CD4-positive, alpha-beta T cell (primary cell): ENCODE measurements around the gene TRIM40. TPM values are rescaled to one million over a fixed set of nuclear protein-coding genes. Genes with fewer than 3 reads are reported as not detected.

Source experiments
- ATAC-seq: fragments of 200-7000 bp; cut with Tn5 transposase; one replicate; pipeline ENCODE4 v1.10.0; 2022; ENCODE audit warnings: mild to moderate bottlenecking; ENCODE audit not compliant: poor library complexity
- CTCF ChIA-PET: fragments of 350-600 bp; sonication (Branson Sonifier 250); formaldehyde crosslinking; loops from one replicate; lab custom pipeline; 2021; ENCODE audit warnings: antibody characterized with exemption, inconsistent platforms; lab: Charles Lee
- POLR2A ChIA-PET: fragments of 350-600 bp; sonication (Branson Sonifier 250); formaldehyde crosslinking; loops from one replicate; lab custom pipeline; 2021; ENCODE audit warnings: antibody characterized with exemption, inconsistent platforms; lab: Charles Lee
- DNase-seq, 14 experiments: peaks; one replicate each; pipeline ENCODE4 v3.0.0-alpha.2; 2013 to 2020; ENCODE audit warnings: mixed read lengths in 2 of 14
- H3K27ac ChIP-seq, 2 donors: one replicate each; pipeline versions ENCODE4 v1.5.1 to v1.7.0; 2013; ENCODE audit warnings: low read length in 2 of 2, low read depth in 1 of 2, mild to moderate bottlenecking in 1 of 2
- H3K27me3 ChIP-seq, 2 experiments: 1 replicate in 1 of 2; 2 replicates in 1 of 2; pipeline versions ENCODE4 v1.6.1 to v1.7.0; 2013; ENCODE audit warnings: low read length in 2 of 2, control low read depth in 1 of 2, mild to moderate bottlenecking in 1 of 2, moderate library complexity in 1 of 2; ENCODE audit not compliant: insufficient read depth in 2 of 2, control insufficient read depth in 1 of 2
- H3K36me3 ChIP-seq: one replicate; pipeline ENCODE4 v1.6.1; 2013; ENCODE audit warnings: low read length, control low read depth; ENCODE audit not compliant: insufficient read depth
- H3K4me1 ChIP-seq: one replicate; pipeline ENCODE4 v1.6.1; 2013; ENCODE audit warnings: low read length, control low read depth; ENCODE audit not compliant: insufficient read depth
- H3K4me3 ChIP-seq: one replicate; pipeline ENCODE4 v1.5.1; 2013; ENCODE audit warnings: mild to moderate bottlenecking, low read length, moderate library complexity
- H3K9me3 ChIP-seq, 2 experiments: 1 replicate in 1 of 2; 2 replicates in 1 of 2; pipeline versions ENCODE4 v1.6.1 to v1.7.0; 2013; ENCODE audit warnings: low read length in 2 of 2, mild to moderate bottlenecking in 2 of 2, control low read depth in 1 of 2, moderate library complexity in 1 of 2; ENCODE audit not compliant: control insufficient read depth in 1 of 2, insufficient read depth in 1 of 2
- H3K27ac Mint-ChIP-seq: one replicate; pipeline ENCODE4 v1.8.0; 2020; ENCODE audit warnings: mixed read lengths
- H3K27me3 Mint-ChIP-seq: one replicate; pipeline ENCODE4 v1.8.0; 2021; ENCODE audit warnings: mixed read lengths
- H3K36me3 Mint-ChIP-seq: one replicate; pipeline ENCODE4 v1.8.0; 2021; ENCODE audit warnings: low read depth, mixed read lengths
- H3K4me1 Mint-ChIP-seq: one replicate; pipeline ENCODE4 v1.8.0; 2021; ENCODE audit warnings: low read depth, mixed read lengths
- H3K4me3 Mint-ChIP-seq: one replicate; pipeline ENCODE4 v1.8.0; 2020; ENCODE audit warnings: mild to moderate bottlenecking, mixed read lengths
- H3K9me3 Mint-ChIP-seq: one replicate; pipeline ENCODE4 v1.8.0; 2020; ENCODE audit warnings: mixed read lengths
- CTCF ChIP-seq: fragments of 200-600 bp; IDR thresholded peaks from one replicate; pipeline ENCODE4 v1.8.0; 2022; ENCODE audit warnings: antibody characterized with exemption, mild to moderate bottlenecking
- intact Hi-C, 2 experiments: fragments of 100-400 bp; cut with DNase I in 1 of 2; cut with micrococcal nuclease in 1 of 2; formaldehyde crosslinking; loops; one replicate each; pipeline versions ENCODE4 v1.15.1 to v1.9.0; 2023 to 2025; cut with DNase I, micrococcal nuclease
- total RNA-seq, 174 experiments: library from RNA in 2 of 174; stranded (reverse) in 2 of 174; gene quantifications; one replicate each; pipeline ENCODE4 v1.2.3 and lab custom pipeline; 2021 to 2026

TRIM40 gene
- total RNA-seq, 2 experiments from 2014 or later: not detected

- Mint-ChIP-seq H3K9me3 (no peaks in the 10 kb centered on the region), H3K27me3 (peaks cover 37% of the 10 kb centered on the region), H3K27ac (no peak overlapping the region), H3K4me1 (no peaks in the 10 kb centered on the region), H3K36me3 (no peaks in the 10 kb centered on the region), H3K4me3 (no peak overlapping the region)
- intact Hi-C loops: no loop called here
- POLR2A ChIA-PET: no interaction called here
- H3K4me1 ChIP-seq: no peaks in the 10 kb centered on the region
- DNase-seq: no peak
- peaks cover 5 to 23% of the 10 kb centered on the region in 2 experiments for H3K27me3 ChIP-seq
- ATAC-seq: no peak
- CTCF ChIA-PET: interaction anchor here (1.5 kb wide), 1 partner anchor 19 kb away, joined by 7 read pairs; no protein-coding TSS in a partner anchor
- no peak for TF ChIP-seq CTCF
- no peaks in the 10 kb centered on the region for H3K36me3 ChIP-seq
- H3K4me3 ChIP-seq: no peak overlapping the region
- H3K27ac ChIP-seq: no peak overlapping the region
- no peaks in the 10 kb centered on the region for H3K9me3 ChIP-seq
Measured at GRCh38 chr6:30121446-30122366, 14.2 kb upstream of the TRIM40 start.

- H3K36me3 ChIP-seq: no peaks in the 10 kb centered on the region
- no peaks in the 10 kb centered on the region for H3K4me1 Mint-ChIP-seq
- H3K27ac Mint-ChIP-seq: no peak overlapping the region
- no peak for ATAC-seq
- H3K27ac ChIP-seq: no peak overlapping the region
- no peaks in the 10 kb centered on the region for H3K36me3 Mint-ChIP-seq
- no peaks in the 10 kb centered on the region for H3K4me1 ChIP-seq
- TF ChIP-seq CTCF: no peak
- POLR2A ChIA-PET: no interaction called here
- peaks cover 13 to 31% of the 10 kb centered on the region in 2 experiments for H3K27me3 ChIP-seq
- DNase-seq: no peak
- H3K4me3 ChIP-seq: no peak overlapping the region
- H3K9me3 ChIP-seq: peaks cover 0 to 5% of the 10 kb centered on the region in 2 experiments
- peaks cover 45% of the 10 kb centered on the region for H3K27me3 Mint-ChIP-seq
- CTCF ChIA-PET: interaction anchor here (1.0 to 1.5 kb wide), 2 partner anchors 9 to 19 kb away, joined by 6 to 7 read pairs; no protein-coding TSS in a partner anchor
- no peaks in the 10 kb centered on the region for H3K9me3 Mint-ChIP-seq
- intact Hi-C loops: no loop called here
- no peak overlapping the region for H3K4me3 Mint-ChIP-seq
Measured at GRCh38 chr6:30122515-30122914, 13.4 kb upstream of the TRIM40 start.

- no peak overlapping the region for H3K4me3 Mint-ChIP-seq
- no peak overlapping the region for H3K27ac Mint-ChIP-seq
- H3K9me3 ChIP-seq: peaks cover 0 to 8% of the 10 kb centered on the region in 2 experiments
- no peak overlapping the region for H3K27ac ChIP-seq
- ChIA-PET POLR2A (interaction anchor here (0.7 kb wide), 1 partner anchor 21 kb away, joined by 4 read pairs; no protein-coding TSS in a partner anchor), CTCF (interaction anchor here (4.2 kb wide), 1 partner anchor 24 kb away, joined by 23 read pairs; no protein-coding TSS in a partner anchor)
- ATAC-seq: no peak
- peaks cover 75% of the 10 kb centered on the region for H3K27me3 Mint-ChIP-seq
- no peak for TF ChIP-seq CTCF
- H3K4me1 ChIP-seq: peaks cover 13% of the 10 kb centered on the region
- intact Hi-C loops: no loop called here
- H3K27me3 ChIP-seq: peaks cover 33 to 52% of the 10 kb centered on the region in 2 experiments
- peaks cover 5% of the 10 kb centered on the region for H3K4me1 Mint-ChIP-seq
- no peaks in the 10 kb centered on the region for H3K36me3 Mint-ChIP-seq
- H3K36me3 ChIP-seq: no peaks in the 10 kb centered on the region
- no peak overlapping the region for H3K4me3 ChIP-seq
- H3K9me3 Mint-ChIP-seq: no peaks in the 10 kb centered on the region
- no peak for DNase-seq
Measured at GRCh38 chr6:30127238-30128093, 8.5 kb upstream of the TRIM40 start.
